IPS DF 6.9 (cell line): ENCODE results near the gene NTHL1.

Experiments used
- DNase-seq: peaks from one replicate; pipeline ENCODE4 v3.0.0-alpha.2; 2013; ENCODE audit warnings: low read depth, low spot score
- H3K27ac ChIP-seq: one replicate; pipeline ENCODE4 v1.5.1; 2013; ENCODE audit warnings: low read length, control low read depth
- H3K27me3 ChIP-seq: 2 replicates; pipeline ENCODE4 v1.6.1; 2013; ENCODE audit warnings: mild to moderate bottlenecking, low read length; ENCODE audit not compliant: control insufficient read depth, insufficient read depth
- H3K36me3 ChIP-seq: 2 replicates; pipeline ENCODE4 v1.6.1; 2013; ENCODE audit warnings: low read length; ENCODE audit not compliant: control insufficient read depth, insufficient read depth
- H3K4me1 ChIP-seq: 2 replicates; pipeline ENCODE4 v1.6.1; 2013; ENCODE audit warnings: low read length; ENCODE audit not compliant: control insufficient read depth, insufficient read depth
- H3K4me3 ChIP-seq: 2 replicates; pipeline ENCODE4 v1.5.1; 2013; ENCODE audit warnings: mild to moderate bottlenecking, low read length
- H3K9me3 ChIP-seq: 2 replicates; pipeline ENCODE4 v1.6.1; 2013; ENCODE audit warnings: low read length, inconsistent platforms; ENCODE audit not compliant: control insufficient read depth, insufficient read depth
- WGBS: extraction: QIAGEN DNeasy Blood & Tissue Kit; methylation state at CpG from one replicate; pipeline ENCODE4 v1.1.7; 2013; ENCODE audit warnings: mixed read lengths, missing lambda C conversion rate; ENCODE audit not compliant: insufficient read length, insufficient coverage; 5-methylcytosine and 5-hydroxymethylcytosine counted together

The NTHL1 gene

GRCh38 chr16:2040787-2041522, 6.7 kb downstream of the NTHL1 start:
- no peak for DNase-seq
- Histone ChIP-seq H3K9me3 (no peaks in the 10 kb centered on the region), H3K36me3 (no peaks in the 10 kb centered on the region; the same call in 1 of the 2 replicates), H3K27me3 (no peaks in the 10 kb centered on the region), H3K27ac (no peak overlapping the region), H3K4me3 (no peak overlapping the region), H3K4me1 (no peaks in the 10 kb centered on the region; the same call in 1 of the 2 replicates)
- WGBS: no CpG with 5 or more reads among the region's 20 CpGs

GRCh38 chr16:2040041-2040786, 7.4 kb downstream of the NTHL1 start:
- no peak overlapping the region for H3K27ac ChIP-seq

GRCh38 chr16:2039274-2040031, 8.2 kb downstream of the NTHL1 start:
- Histone ChIP-seq H3K4me1 (peaks cover 2% of the 10 kb centered on the region; the same call in 1 of the 2 replicates), H3K36me3 (no peaks in the 10 kb centered on the region; the same call in 1 of the 2 replicates), H3K27me3 (no peaks in the 10 kb centered on the region), H3K27ac (no peak overlapping the region), H3K9me3 (no peaks in the 10 kb centered on the region), H3K4me3 (no peak overlapping the region)
- no CpG with 5 or more reads among the region's 29 CpGs for WGBS
- DNase-seq: no peak

More at GRCh38 chr16:2040041-2040786, 7.4 kb downstream of the NTHL1 start:
- WGBS: no CpG with 5 or more reads among the region's 24 CpGs
- Histone ChIP-seq H3K9me3 (no peaks in the 10 kb centered on the region), H3K27me3 (no peaks in the 10 kb centered on the region), H3K4me1 (peaks cover 2% of the 10 kb centered on the region; the same call in 1 of the 2 replicates), H3K4me3 (no peak overlapping the region), H3K36me3 (no peaks in the 10 kb centered on the region; the same call in 1 of the 2 replicates)
- no peak for DNase-seq

- Histone ChIP-seq H3K9me3 (no peaks in the 10 kb centered on the region), H3K4me1 (peaks cover 2% of the 10 kb centered on the region; the same call in 1 of the 2 replicates), H3K4me3 (no peak overlapping the region), H3K36me3 (no peaks in the 10 kb centered on the region; the same call in 1 of the 2 replicates), H3K27me3 (no peaks in the 10 kb centered on the region), H3K27ac (no peak overlapping the region)
- no CpG with 5 or more reads among the region's 41 CpGs for WGBS
- no peak for DNase-seq
Measured at GRCh38 chr16:2038382-2039231, 9.0 kb downstream of the NTHL1 start.

- H3K36me3 ChIP-seq: no peaks in the 10 kb centered on the region; the same call in 1 of the 2 replicates
- H3K27me3 ChIP-seq: no peaks in the 10 kb centered on the region
- H3K9me3 ChIP-seq: no peaks in the 10 kb centered on the region
- H3K4me3 ChIP-seq: no peak overlapping the region
- DNase-seq: no peak
- no peak overlapping the region for H3K27ac ChIP-seq
- H3K4me1 ChIP-seq: 0 out of 2 replicates have a peak, but pooled peaks cover 2% of the 10 kb centered on the region
- no CpG with 5 or more reads among the region's 29 CpGs for WGBS
Measured at GRCh38 chr16:2037647-2038381, 9.8 kb downstream of the NTHL1 start.

- no CpG with 5 or more reads among the region's 15 CpGs for WGBS
- no peaks in the 10 kb centered on the region for H3K9me3 ChIP-seq
- DNase-seq: no peak
- no peak overlapping the region for H3K4me3 ChIP-seq
- no peaks in the 10 kb centered on the region for H3K27me3 ChIP-seq
- H3K4me1 ChIP-seq: 0 out of 2 replicates have a peak, but pooled peaks cover 2% of the 10 kb centered on the region
- no peaks in the 10 kb centered on the region; the same call in 1 of the 2 replicates for H3K36me3 ChIP-seq
- H3K27ac ChIP-seq: no peak overlapping the region
Measured at GRCh38 chr16:2037115-2037514, 10.5 kb downstream of the NTHL1 start.

- Histone ChIP-seq H3K4me1 (0 out of 2 replicates have a peak, but pooled peaks cover 2% of the 10 kb centered on the region), H3K4me3 (no peak overlapping the region), H3K36me3 (no peaks in the 10 kb centered on the region; the same call in 1 of the 2 replicates), H3K9me3 (no peaks in the 10 kb centered on the region), H3K27me3 (no peaks in the 10 kb centered on the region), H3K27ac (no peak overlapping the region)
- DNase-seq: no peak
- WGBS: no CpG with 5 or more reads among the region's 47 CpGs
Measured at GRCh38 chr16:2036200-2036966, 11.3 kb downstream of the NTHL1 start.

- no CpG with 5 or more reads among the region's 34 CpGs for WGBS
- Histone ChIP-seq H3K4me1 (0 out of 2 replicates have a peak, but pooled peaks cover 2% of the 10 kb centered on the region), H3K27me3 (no peaks in the 10 kb centered on the region), H3K9me3 (no peaks in the 10 kb centered on the region), H3K4me3 (no peak overlapping the region), H3K27ac (no peak overlapping the region), H3K36me3 (no peaks in the 10 kb centered on the region; the same call in 1 of the 2 replicates)
- DNase-seq: no peak
Measured at GRCh38 chr16:2035431-2036199, 12.0 kb downstream of the NTHL1 start.
